GM19023 (cell line): ENCODE data around the gene DNAAF1.
"Not testable (repeated sequence)": the region's sequence is repeated elsewhere in the genome, so short reads cannot be mapped to it uniquely, and the experiment has no call there.

Experiments used
- ATAC-seq: cut with Tn5 transposase; IDR thresholded peaks from one replicate; pipeline ENCODE4 v1.9.1; 2021; ENCODE audit warnings: mild to moderate bottlenecking, moderate library complexity; ENCODE audit not compliant: unreplicated experiment

Gene DNAAF1

DNA sequence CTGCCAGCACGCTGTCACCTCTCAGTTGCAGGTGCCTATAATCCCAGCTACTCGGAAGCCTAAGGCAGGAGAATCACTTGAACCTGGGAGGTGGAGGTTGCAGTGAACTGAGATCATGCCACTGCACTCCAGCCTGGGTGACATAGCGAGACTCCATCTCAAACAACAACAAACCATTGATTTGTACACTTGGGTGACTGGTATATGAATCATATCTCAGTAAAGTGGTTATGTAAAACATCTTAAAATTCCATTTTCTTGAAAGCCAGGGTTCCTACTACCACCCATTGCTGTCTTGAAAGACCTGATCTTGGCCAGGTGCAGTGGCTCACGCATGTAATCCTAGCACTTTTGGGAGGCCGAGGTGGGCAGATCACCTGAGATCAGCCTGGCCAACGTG is 60.0 kb downstream of the DNAAF1 start:
- ATAC-seq, result not testable (repeated sequence)

DNA sequence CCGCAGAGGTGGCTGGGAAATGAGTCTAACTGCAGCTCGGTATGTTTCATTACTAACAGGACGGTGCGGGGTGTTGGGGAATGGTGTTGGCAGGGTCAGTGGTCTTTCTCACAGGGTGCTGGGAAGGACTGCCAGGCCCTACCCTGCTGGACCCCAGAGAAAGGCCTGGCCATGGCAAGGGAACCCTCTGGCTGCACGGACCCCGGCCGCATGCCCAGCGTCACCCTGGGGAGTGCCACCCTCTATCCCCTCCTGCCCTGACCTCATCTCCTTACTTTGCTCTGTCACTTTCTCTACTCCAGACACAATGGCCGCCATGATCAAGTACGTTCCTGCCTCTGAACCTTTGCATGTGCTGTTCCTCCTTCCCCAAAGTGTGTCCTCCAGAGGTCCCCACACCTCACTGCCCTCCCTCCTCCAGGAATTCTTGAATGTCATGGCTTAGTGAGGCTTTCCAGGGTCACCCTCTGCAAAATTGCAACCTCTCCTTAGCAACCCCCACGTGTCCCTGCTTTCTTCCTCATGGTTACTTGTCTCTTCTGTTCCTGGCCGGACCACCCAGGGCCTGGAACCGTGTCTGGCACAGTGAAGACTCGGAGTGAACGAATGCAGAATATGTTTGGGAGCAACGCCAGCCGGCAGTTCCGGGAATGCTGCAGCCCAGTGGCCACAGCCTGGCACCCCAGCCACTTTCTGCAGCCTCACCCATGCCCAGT is 61.0 kb downstream of the DNAAF1 start:
- ATAC-seq, result no peak

DNA sequence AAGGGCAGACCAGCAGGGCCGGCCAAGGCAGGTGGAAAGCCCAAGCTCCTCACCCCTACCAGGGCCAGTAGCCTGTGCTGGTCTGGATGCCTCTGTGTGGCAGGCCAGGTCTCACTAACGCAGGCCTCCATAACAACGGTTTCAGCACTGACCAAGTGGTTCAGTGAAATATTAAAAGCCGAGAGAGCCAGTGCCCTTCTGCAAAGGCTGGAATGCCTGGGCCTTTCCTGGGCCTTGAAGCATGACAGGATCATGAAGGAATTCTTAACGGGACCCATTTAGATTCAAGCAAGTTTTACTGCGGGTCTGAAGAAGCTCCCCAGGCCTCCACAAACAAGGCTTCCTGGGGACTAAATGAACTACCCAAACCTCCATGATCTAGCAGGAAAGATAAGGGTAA is 62.1 kb downstream of the DNAAF1 start:
- ATAC-seq, result no peak

DNA sequence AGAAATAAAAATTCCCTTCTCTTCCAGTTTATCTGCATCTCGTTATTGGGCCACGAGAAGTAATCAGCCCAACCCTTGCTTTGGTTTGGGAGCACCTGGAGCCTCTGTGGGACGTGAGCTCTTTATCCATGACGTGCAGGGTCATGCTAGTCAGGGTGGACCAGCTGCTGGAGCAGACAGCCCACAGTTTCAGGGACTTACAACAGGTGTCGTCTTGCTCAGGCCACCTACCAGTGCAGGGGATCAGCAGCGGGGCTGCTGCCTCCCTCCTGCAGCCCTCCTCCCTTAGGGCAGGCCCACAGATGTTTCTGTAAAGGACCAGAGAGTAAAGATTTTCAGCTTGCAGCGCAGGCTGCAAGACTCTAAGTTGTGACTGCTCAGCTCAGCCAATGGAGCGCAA is 62.8 kb downstream of the DNAAF1 start:
- ATAC-seq, result no peak

DNA sequence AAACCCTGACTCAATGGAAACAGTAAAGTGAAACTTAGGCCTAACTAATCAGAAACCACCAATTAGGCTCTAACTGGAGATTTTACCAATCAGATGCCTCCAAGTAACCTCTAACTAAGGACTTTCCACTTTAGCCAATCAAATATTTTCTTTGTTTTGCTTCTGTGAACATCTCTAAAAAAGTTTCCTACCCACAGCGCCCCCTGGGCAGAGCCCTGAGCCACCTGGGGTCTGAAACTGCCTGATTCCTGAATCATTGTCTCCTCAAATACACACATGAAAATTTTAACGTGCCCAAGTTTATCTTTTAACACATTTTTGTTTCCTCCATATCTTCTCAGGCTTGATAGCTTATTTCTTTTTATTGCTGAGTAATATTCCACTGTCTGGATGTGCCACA is 64.9 kb downstream of the DNAAF1 start:
- ATAC-seq, result no peak

DNA sequence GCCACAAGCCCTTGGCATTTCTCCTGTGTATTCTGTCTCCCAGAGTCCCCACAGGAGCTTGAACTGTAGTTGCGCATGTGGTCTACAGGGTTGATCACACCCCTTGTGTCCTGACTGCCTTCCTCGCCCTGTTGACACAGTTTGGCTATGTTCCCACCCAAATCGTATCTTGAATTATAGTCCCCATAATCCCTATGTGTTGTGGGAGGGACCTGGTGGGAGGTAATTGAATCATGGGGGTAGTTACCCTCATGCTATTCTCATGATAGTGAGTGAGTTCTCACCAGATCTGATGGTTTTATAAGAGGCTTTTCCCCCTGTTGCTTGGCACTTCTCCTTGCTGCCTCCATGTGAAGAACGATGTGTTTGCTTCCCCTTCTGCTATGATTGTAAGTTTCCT is 67.0 kb downstream of the DNAAF1 start:
- ATAC-seq, result no peak

DNA sequence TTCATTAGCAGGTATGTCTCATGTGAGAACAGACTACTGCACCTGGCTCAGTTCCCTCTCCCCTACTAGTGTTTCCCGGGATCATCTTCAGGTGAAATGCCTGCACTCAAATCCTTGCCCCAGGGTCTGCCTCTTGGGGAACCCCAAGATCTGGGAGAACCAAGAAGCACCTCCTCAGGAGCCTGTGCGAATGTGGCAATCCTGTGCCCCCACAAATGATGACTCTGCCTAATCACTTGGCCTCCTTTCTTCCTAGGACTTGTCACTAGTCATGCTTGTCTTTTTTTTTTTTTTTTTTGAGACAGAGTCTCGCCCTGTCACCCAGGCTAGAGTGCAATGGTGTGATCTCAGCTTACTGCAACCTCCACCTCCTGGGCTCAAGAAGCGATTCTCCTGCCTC is 67.5 kb downstream of the DNAAF1 start:
- ATAC-seq, result no peak

DNA sequence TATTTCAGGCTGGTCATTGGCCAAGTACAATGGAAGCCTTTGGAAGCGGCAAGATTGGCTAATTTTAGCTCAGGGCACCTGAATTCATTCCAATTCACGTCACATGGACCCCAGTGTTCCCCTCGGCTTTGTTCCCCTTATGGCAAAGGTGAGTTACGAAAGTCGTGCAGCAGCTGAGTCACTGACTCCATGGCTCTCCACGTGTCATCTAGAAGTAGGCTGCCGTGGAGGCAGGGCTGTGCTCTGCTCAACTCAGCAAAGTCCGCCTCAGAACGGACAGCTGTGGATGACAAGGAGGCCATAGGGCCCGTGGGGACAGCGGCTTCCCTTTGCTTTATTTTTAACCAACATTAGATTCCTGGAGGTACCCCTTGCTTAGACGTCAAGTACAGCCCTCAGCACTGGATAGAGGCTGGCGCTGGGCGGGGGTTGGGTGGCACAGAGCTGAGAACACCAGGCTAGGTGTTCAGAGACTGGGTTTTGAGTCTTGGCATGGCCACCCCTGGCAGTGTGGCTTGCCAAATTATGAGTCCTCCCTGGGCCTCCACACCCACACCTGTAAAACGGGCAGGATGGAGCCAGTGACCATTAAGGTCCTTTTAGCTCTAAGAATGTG is 69.5 kb downstream of the DNAAF1 start:
- ATAC-seq, result no peak

DNA sequence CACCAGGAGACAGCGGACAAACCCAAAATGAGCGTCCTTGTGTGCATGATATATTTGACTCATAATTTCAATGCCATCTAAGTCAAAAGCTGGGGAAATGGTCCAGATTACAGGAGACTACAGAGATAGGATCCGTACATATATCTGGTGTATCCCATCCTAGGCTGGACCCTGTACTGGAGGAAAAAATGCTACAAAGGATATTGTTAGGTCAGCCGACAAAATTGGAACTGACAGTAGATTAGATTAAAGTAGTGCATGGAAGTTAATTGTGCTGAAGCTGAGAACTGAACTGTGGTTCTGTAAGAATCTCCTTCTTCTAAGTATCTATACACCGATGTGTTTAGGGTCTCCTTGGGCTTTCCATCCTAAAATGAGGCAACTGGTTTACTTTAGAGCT is 70.4 kb downstream of the DNAAF1 start:
- ATAC-seq, result no peak

DNA sequence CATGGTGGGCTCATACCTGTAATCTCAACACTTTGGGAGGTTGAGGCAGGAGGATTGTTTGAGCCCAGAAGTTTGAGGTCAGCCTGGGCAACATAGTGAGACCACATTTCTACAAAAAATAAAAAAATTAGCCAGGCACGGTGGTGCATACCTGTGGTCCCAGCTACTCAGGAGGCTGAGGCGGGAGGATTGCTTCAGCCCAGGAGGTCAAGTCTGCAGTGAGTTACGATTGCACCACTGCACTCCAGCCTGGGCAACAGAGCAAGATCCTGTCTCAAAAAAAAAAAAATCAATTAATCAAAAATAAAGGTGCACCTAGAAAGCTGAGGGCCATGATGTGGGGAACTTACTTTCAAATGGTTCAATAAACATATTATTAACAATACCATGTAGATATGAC is 71.0 kb downstream of the DNAAF1 start:
- ATAC-seq, result not testable (repeated sequence)

DNA sequence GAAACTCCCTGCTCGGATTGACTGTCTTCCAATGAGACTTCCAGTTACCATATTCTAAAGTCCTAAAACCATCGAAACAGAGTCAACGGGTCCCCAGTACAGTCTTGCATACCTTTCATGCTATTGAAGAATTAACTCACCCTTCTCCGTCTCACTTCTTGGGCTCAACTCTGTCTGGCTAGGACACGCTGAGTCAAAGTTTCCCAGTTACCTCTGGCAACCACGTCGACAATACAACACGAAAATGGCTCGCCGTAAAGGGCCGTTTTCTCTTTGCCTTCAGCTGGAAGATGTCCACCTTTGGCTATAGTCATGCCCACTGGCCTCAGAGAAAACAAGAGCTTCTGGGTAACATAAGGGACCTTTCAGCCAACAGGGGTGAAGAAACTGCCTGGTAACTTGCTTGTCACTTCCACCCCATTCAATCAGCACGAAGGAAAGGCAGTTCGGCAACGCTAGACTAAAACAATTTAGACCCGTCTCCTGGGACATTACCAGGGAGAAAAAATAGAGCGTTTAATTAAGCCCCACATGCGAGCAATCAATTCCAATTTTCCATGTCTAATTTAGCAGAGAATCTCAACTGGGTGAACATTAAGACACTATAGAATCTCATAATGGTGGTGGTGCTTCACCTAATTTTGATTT is 73.2 kb downstream of the DNAAF1 start:
- ATAC-seq, result no peak

DNA sequence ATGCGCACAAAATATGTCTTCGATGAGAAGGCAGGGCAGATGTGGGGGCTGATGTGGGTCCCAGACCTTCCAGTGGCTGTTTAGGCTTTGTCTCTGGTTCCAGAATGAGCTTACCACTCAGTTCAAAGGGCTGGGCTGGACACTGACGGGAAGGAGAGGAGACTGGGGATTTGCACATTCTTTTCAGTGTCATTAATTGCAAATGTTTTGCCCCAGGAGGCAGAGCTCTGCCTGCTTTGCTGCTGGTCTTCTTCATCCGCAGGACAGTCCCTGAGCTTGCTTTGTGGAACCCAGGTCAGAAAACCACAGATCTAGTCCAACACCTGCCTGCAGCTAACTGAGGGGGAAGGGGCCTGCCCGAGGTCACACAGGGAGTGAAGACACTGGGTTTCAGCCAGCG is 73.8 kb downstream of the DNAAF1 start:
- ATAC-seq, result no peak

DNA sequence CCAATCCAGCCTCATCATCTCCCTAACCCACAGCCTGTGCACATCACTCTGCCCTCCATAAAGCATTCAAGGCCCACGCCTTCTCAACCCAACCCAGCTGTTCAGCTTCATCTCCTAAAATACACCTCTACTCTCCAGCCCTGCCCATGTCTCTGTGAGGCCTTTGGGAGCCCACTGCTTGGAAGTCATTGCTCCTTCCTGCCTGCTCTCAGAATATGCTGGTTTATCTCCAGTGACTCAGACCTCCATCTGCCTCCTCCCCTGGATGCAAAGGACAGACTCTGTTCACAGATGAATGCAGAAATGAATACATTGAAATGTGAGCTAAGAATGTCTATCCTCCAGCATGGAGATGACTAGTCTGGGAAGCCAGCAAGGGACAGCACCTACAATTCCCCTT is 75.7 kb downstream of the DNAAF1 start:
- ATAC-seq, result no peak

DNA sequence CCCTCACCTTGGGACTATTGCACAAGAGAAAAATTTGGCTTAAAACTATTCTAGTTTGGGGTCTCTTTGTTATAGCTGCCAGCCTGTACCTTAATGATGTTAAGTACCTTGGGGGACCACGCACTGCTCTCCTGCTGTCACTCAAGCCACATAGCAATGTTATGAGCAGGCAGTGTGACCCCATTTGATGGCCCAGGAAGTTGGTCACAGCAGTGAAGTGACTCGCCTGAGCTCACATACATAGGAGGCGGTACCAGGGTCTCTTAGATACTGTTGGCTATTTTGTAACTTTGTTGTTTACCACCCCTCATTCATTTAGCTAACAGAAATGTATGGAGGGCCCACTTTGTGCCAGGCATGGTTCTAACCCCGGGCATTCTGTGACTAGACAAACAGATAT is 78.3 kb downstream of the DNAAF1 start:
- ATAC-seq, result no peak

DNA sequence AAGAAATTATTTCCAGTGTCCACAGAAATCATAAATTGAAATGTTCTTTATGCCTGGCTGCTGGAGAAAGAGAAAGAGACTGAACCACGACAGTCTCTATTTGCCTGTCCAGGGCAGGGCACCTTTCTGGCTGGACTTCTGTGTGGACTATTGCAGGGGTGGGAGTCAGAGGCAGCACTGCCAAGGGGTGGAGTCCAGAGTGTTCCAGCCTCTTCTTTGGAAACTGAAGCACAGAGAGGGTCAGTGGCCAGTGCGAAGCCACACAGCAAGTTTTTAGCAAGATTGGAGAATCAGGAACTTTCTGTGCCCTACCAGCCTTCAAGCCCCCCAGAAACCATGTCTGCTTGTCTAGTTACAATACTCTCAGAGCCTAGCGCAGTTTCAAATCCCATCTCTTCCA is 79.4 kb downstream of the DNAAF1 start:
- no peak for ATAC-seq

DNA sequence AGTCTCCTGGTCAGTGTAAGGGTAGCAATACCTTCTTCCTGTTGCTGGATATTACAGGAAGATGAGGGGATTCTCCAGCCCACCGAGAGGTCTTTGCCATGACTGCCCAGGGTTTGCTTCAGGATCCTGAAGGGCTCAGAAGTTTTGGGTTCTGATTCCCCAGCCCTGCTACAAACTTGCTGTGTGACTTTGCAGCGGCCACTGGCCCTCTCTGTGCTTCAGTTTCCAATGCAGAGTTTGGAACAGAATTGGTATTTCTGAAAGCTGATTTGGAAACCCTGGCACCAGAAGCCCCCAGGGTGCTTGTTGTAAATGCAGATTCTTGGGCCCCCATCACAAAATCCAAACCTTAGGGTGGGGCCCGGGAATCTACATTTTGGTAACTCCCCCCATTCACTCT is 80.0 kb downstream of the DNAAF1 start:
- no peak for ATAC-seq

DNA sequence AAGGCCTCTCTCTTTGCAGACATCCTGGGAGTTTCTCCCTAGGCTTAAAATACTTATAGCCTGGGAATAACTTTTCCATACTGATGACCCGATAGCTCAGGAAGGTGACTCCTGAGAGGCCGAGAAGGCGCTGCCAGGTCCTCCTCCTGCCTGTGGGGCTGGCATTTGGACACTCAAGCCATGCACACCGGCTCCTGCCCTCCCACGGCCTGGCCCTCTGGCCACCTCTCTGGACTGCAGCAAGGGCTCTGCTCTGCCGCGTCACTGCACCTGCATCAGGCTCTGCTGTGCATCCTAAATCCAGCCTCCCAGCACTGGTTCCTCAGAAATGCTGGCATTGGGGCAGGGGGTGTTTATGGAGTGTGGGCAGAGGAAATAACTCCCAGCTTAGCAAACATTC is 80.5 kb downstream of the DNAAF1 start:
- ATAC-seq, result no peak

DNA sequence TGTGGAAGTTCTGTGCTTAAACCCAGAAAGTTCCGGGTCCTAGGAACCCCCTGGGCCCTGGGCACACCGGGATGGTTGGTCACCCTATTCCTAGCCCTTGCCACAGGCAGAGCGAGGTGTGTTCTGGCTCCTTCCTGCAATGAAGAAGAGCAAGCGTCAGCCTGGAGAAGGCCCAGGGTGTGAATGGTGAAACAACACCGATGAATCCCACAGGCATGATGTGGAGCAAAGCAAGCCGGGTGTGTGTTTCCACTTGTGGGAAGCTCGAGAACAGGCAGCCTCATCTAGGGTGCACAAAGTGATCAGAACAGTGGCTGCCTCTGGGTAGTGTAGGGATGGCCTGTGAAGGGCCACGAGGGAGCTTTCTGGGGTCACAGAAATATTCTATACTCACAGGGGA is 80.9 kb downstream of the DNAAF1 start:
- no peak for ATAC-seq
